HG02678 (cell line): Measurements from ENCODE around the gene OR51A4.
"Not testable (repeated sequence)": the region's sequence is repeated elsewhere in the genome, so short reads cannot be mapped to it uniquely, and the experiment has no call there.

Experiments used
- ATAC-seq: cut with Tn5 transposase; IDR thresholded peaks from one replicate; pipeline ENCODE4 v1.9.1; 2021; ENCODE audit warnings: mild to moderate bottlenecking, moderate library complexity; ENCODE audit not compliant: unreplicated experiment

Gene OR51A4, protein sequence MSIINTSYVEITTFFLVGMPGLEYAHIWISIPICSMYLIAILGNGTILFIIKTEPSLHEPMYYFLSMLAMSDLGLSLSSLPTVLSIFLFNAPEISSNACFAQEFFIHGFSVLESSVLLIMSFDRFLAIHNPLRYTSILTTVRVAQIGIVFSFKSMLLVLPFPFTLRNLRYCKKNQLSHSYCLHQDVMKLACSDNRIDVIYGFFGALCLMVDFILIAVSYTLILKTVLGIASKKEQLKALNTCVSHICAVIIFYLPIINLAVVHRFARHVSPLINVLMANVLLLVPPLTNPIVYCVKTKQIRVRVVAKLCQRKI

DNA sequence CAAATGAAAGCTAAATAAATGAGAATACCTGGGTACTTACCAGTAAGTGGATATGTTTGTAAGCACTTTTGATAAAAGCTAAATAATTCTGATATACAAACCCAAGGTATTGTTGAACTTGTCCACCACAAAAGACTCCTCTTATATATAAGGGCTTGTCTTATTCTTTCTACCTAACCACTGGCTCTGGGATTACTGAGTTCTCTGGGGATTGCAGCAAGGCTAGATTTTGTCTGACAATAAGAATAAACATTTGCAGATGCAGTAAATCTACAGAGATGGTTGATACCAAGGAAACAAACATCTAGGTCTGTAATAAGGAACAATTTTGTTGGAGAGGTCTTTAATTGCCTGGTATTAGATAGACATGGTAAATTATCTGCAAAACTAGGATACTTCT lies at the start of gene OR51A4:
OR51A4 (minus strand) TSS at position 101 of the 400 bp plus-strand sequence. CDS start 505 bp downstream, outside the sequence.
- no peak for ATAC-seq

DNA sequence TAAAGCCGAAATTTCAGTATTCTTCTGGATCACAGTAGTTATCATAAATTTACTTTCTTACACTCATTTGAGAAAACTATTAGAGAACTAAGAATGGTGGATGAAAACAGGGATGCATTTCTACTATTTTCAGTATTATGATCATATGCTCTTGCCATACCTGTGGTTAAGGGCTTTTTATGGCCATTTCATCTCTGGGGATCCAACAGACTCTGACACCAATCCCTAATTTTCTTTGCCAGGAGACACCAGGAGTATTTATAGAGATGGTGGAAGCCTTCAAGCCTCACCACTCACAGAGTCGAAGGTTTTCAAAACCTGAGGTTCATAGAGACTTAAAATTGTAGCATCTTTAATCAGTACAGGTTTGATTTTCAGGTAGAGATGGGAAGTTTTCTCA lies 47.1 kb upstream of the OR51A4 start, which contains the start of gene OR51L1:
OR51L1 (plus strand) TSS at position 301 of the 400 bp plus-strand sequence. CDS start 4,132 bp downstream, outside the sequence.
- ATAC-seq, result no peak

DNA sequence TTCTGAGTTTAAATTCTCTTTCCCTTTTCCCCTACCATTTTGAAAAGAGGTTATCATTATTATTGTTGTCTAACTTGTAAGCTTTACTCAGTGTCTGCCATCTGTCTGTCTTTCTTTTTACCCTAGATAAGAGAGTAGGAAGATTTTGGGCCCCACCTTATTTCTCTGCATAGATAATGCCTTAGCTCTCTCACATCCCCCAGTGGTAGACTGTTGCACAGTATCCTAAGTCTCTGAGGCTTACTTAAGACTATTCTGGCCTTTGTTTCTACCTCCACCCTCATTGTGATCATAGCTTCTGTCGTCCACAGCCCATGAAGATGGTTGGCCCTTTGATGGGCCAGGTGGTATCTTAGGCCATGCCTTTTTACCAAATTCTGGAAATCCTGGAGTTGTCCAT lies 43.7 kb upstream of the OR51A4 start:
- ATAC-seq, result no peak

DNA sequence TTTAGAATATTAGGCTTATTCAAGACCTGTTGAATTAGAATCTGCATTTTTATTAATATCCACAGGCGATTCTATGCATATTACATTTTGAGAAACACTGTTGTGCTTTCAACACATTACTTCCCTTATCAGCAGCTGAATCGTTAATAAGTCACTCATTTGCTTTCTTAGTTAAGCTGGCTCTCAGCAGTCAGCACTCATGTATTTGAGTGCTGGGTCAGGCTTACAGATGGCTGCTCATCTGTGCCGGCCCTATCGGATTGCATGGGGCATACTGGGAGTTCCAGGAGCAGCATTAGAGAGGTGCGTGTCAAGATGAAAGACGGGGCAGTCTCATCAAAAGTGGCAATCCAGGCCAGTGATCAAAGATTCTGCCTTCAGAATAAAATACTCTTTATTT lies 36.4 kb upstream of the OR51A4 start:
- ATAC-seq, result no peak

DNA sequence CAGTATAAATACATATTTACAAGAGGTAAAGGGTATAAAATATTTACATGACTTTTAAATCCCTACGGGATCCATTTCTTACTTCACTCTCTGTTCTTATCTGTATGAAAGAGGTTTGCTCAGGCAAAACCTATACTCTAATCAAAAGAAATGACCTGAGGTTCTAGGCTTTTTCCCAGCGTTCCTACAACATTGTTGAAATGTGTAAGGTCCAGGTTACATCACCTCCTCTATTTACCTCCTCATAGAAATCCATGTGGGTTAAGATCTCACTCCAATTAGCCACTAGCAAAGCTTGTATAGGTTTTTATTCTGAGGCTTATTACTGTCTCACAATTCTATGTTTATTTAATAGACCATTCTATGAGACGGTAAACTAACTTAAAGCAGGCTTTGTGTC lies 35.3 kb upstream of the OR51A4 start:
- ATAC-seq, result no peak

DNA sequence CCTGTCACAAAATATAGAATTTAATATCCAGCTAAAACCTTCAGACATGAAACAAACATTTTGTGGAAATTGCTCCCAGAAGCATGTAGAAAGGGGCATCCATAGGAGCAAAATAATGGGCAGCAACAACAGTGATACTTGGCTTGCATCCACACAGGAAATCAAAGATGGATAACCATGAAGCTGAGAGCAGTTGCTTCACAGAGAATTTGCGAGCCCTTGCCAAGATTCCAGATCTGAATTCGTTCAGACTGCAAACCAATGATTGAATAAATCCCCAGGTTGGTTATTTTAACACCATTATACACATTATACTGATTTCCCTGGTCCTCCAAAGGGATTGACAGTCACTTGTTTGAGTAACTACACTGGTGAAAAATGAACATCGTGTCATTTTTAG lies 31.6 kb upstream of the OR51A4 start:
- ATAC-seq, result no peak

DNA sequence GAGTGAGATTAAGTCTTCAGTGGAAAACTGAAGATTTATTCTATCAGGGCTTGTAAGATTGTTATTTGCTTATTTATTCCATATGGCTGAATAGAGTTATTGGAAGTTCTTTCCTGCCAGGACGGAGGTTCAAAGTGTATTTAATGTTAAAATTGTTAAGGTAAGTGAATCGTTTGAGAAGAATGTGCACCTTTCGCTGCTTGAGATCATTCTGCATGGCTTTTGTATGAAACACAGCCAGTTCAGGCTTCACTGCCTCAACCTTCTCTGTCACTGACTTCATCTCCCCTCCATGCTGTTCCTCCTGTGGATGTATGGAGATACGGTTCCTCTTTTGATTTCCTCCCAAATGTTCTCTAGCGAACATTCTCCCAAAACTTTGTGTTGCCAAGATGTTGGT lies 28.0 kb upstream of the OR51A4 start:
- no peak for ATAC-seq

DNA sequence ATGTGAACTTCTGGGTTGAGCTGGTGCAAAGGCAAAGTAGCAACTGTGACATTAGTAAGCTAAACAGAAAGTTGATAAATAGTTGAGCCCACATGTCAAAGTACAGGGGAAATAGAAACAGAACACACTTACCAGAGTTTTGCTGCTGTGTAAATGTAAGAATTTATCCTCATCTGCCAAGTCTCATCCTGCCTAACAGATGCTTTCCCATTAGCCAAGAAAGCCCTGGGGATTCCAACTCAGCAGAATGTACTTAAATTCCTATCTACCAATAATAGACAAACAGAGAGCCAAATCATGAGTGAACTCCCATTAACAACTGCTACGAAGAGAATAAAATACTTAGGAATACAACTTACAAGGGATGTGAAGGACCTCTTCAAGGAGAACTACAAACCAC lies 15.4 kb upstream of the OR51A4 start:
- no peak for ATAC-seq

DNA sequence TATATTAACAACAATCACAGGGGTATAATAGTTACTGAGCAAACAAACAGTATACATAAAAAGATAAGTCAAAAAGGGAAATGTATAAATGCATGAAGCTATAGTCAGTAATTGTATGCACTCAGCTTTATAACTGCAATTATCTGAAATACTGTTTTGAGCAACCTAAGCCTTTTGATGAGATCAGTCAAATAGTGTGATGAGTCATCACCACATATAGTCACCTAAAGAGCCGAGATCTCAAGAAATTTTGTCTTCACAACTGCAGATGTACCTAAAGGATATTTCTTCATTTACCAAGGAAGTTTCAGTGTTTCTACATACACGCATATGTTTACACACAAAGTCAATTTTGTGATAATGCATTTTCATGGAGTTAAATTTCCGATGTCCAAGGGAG lies 13.5 kb upstream of the OR51A4 start:
- ATAC-seq, result no peak

DNA sequence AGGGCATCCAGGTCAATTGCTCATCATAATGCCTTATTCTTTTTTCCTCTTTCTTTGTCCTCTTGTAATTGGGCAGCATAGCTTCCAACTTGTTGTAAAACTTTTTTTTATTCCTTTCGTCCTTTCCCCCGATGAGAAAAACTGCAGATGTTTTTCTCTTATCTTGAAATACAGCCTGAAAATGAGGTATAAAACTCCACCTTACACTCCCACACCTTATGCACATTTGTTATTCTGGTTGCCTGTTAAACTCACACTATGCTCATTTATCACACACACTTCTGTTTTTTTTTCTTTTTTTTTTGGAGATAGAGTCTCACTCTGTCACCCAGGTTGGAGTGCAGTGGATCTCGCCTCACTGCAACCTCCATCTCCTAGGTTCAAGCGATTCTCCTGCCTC lies 10.0 kb upstream of the OR51A4 start:
- no peak for ATAC-seq

DNA sequence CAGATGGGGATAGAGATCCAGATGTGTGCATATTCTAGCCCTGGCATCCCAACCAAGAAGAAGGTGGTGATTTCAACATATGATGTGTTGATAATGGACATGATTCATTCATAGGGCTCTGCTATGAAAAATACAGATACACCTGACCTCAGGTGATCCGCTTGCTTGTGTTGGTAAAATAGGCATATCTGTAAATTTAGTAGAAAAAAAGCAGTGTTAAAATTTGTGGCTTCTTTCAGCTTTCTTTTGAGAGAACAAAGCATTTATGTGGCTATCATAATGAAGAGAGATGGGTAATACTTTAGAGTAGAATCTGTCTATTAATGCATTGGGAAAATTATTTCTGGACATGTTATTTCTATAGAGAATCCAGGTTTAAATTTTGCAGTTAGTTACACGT lies 8.2 kb upstream of the OR51A4 start, which contains the start of gene OR51A2:
OR51A2 (minus strand) TSS at position 101 of the 400 bp plus-strand sequence; CDS start at position 101, 0 bp downstream.
- not testable (repeated sequence) for ATAC-seq

DNA sequence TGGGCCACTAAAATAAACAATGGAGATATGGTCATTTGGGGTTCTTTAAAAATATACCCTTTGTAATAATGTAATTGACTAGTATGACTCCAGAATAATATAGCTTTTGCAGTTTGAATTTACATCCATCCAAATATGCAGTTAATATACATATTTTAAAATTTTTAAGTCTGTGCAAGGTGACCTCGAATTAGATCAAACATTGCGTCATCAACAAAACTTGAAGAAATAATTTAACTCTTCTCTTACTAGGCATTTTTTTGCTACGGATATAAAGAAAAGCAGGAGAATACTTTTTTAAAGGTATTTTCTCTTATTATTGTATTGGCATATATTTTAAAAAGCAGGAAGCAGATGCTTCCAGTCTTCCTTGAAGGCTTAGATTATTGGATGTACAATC lies 10.7 kb downstream of the OR51A4 start:
- ATAC-seq, result no peak

DNA sequence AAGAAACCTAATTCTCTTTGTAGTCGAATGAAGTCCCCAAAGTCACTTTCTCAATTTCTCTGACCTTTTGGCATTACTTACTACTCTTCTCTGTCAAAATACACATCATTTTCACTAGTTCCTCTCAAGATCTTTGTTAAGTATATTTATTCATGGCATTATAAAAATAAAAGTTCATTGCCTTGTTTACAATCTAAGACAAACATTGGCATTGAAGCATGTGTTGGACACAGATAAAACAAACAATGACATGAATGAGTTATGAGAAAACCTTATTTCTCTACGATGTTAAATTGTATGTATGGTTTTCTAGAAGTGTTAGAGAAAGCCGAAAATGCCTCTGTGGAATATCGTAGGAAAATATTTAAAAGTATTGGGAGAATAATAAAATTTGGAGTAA lies 14.7 kb downstream of the OR51A4 start:
- ATAC-seq, result no peak

DNA sequence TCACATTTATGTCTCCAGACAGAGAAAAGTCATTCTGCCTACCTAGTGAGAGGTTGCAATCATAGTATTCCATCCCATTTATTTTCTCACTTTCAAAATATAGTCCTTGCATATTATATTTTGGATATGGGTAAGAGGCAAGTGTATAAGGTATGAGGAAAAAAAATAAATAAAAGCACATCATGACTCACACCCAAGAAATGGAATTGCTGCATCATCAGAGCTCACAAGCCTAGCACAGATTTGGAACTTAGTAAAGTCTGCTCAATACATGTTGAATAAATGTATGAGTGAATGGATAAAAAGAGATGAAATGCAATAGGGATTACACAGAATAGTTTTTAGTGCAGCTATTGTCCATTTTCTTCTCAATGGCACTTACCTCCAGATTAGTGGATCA lies 20.8 kb downstream of the OR51A4 start:
- no peak for ATAC-seq

DNA sequence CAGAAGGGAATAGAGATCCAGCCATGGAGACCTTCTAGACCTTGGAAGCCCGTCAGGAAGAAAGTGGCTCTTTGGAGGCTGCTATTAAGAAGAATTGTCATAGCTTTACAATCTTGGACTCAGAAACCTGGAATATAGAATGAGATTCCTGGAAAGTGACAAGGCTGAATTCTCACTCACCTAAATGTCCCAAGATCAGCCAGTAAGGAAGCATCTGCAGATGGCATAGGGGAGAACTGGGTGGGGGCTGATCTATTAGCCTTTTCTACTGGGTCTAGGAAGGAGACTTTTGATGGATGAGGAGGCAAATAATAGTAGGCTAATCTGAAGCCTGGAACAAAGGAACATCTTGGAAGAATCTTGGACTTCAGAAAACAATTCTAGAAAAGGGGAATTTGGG lies 23.2 kb downstream of the OR51A4 start, which contains the start of gene OR51G1:
OR51G1 (minus strand) TSS at position 101 of the 400 bp plus-strand sequence; CDS start at position 101, 0 bp downstream.
- ATAC-seq, result no peak

DNA sequence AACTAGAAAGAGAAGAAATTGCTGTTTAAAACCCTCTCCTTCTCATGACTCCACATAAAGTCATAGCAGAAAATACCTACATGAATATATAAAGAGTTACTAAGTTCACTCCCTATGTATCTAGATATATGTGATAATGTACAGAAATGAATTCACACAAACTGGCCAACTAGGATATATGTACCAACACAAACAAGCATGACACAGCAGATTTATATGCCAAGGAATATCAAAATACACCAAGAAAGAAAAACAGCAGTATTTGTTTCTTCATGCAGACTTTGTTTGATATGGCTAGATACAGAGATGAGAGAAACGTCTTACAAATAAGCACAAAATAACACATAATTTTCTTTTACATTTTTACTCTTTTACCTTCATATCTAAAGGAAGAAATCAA lies 25.1 kb downstream of the OR51A4 start:
- no peak for ATAC-seq

DNA sequence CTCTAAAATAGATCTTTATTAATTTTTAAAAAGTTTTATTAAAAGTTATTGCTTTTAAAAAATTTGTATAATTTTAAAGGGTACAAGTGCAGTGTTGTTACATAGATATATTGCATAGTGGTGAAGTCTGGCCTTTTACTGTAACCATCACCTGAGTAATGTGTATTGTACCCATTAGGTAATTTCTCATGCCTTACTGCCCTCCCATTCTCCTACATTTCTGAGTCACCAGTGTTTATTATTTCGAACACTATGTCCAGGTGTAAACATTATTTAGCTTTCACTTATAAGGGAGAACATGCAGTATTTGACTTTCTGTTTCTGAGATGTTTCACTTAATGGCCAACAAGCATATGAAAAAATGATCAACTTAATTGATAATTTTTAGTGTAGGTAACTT lies 25.6 kb downstream of the OR51A4 start:
- ATAC-seq, result no peak

DNA sequence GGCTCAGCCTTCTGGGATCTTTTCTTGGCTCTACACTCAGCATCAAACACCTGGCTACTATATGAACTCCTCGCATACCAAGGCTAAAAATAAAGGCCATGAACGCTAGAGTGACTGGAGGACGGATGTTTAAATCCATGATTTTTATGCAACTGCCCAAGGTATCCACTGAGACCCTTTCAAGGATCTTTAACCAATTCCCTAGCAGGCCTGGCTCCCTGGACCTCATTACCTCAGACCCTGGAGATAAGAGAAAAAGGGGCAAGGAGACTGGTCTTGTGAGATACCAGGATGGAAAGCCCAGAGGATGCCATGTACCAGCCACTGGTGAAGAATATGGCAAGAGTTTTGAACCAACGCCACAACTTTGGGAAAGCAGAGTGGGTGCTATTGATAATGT lies 28.2 kb downstream of the OR51A4 start, which contains the start of gene OR51G2:
OR51G2 (minus strand) TSS at position 101 of the 400 bp plus-strand sequence. CDS start 3,687 bp downstream, outside the sequence.
- ATAC-seq, result no peak

DNA sequence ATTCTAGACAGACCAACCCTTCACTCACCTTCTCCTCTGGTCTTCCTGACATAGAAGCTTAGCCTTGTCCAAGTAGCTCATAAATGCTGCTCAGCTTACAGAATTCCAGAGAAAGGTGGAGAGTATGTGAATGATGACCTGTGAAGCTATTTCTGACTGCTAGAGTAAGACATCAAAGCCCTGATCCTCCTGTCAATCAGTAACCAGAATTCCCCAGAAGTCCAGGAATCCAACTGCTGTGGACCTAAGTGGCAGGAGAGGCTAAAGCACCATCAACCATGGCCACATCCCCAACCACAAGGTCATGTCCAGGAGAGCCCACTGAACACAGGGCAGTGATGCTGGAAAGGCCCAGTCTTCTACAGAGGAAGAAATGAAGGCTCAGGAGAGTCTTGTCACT lies 30.8 kb downstream of the OR51A4 start:
- ATAC-seq, result no peak

DNA sequence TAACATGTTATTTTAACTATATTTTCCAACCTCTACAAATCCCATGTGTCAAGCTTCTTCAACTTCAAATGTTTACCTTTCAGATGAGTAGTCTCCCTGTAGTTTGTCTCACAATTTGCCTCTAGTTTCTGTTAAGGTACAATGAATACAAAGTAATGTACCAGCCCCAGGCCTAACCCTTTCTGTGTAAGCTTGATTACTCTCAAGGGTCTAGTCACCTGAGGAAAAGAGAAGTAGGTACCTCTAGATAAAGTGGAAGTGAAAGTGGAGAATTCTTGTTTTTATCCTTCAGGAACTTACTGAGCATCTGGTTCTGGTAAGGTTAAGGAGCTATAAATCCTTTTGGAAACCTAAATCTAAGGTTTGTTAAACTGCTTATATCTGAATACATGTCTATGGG lies 43.9 kb downstream of the OR51A4 start, which contains the start of gene OR51A7:
OR51A7 (plus strand) TSS at position 300 of the 400 bp plus-strand sequence. CDS start 3,587 bp downstream, outside the sequence.
- ATAC-seq, result no peak
